Gastrocnemius medialis (tissue), 4 donors: Measurements from ENCODE around the gene ABTB2.

Source experiments
- CTCF ChIP-seq, 5 experiments: fragments of 450-650 bp in 3 of 5; fragments of 200-600 bp in 2 of 5; sonication (generic) in 2 of 5; IDR thresholded peaks in 4 of 5; conservative IDR thresholded peaks in 1 of 5; 1 replicate in 4 of 5; 2 replicates in 1 of 5; pipeline ENCODE4 v1.5.1; 2016 to 2019; ENCODE audit warnings: antibody characterized with exemption in 5 of 5, mild to moderate bottlenecking in 3 of 5, moderate library complexity in 3 of 5
- POLR2A ChIP-seq, 2 donors: fragments of 450-650 bp; IDR thresholded peaks; one replicate each; pipeline ENCODE4 v1.6.1; 2017; ENCODE audit warnings: antibody characterized with exemption in 2 of 2, mild to moderate bottlenecking in 2 of 2, moderate library complexity in 2 of 2

GRCh38 chr11:34348919-34349318, 8.9 kb downstream of the ABTB2 start:
- TF ChIP-seq CTCF (IDR thresholded peaks at IDR 0.05 in 4 of 5, conservative IDR thresholded peaks at IDR 0.05 in 1 of 5) (no peak), POLR2A (IDR thresholded peaks at IDR 0.05) (no peak)
